ENCODE measurements around the gene ARNT2.

Gene ARNT2

GRCh38 chr15:80444680-80445251 is 40.6 kb downstream of the ARNT2 start:
- DNase-seq, result no peak

- DNase-seq, result no peak
Observed at GRCh38 chr15:80445300-80446041, 41.3 kb downstream of the ARNT2 start.

GRCh38 chr15:80447077-80447476 is 42.9 kb downstream of the ARNT2 start:
- DNase-seq, result no peak

- no peak for DNase-seq
Observed at GRCh38 chr15:80449825-80450224, 45.6 kb downstream of the ARNT2 start.

- no peak for DNase-seq
Observed at GRCh38 chr15:80450811-80451321, 46.7 kb downstream of the ARNT2 start.

- DNase-seq, result no peak
Observed at GRCh38 chr15:80452166-80452565, 48.0 kb downstream of the ARNT2 start.

- DNase-seq, result no peak
Observed at GRCh38 chr15:80455051-80455648, 51.0 kb downstream of the ARNT2 start.

GRCh38 chr15:80455668-80456442 is 51.7 kb downstream of the ARNT2 start:
- DNase-seq, result peak; percentile 39

GRCh38 chr15:80456517-80457492 is 52.6 kb downstream of the ARNT2 start:
- no peak for DNase-seq

- DNase-seq, result no peak
Observed at GRCh38 chr15:80457896-80458295, 53.7 kb downstream of the ARNT2 start.

- DNase-seq, result no peak
Observed at GRCh38 chr15:80458580-80458979, 54.4 kb downstream of the ARNT2 start.

GRCh38 chr15:80459380-80459779 is 55.2 kb downstream of the ARNT2 start:
- no peak for DNase-seq

GRCh38 chr15:80459818-80460217 is 55.6 kb downstream of the ARNT2 start:
- no peak for DNase-seq

GRCh38 chr15:80461356-80462095 is 57.3 kb downstream of the ARNT2 start:
- DNase-seq, result no peak

GRCh38 chr15:80462111-80462510 is 57.9 kb downstream of the ARNT2 start:
- DNase-seq, result no peak

- no peak for DNase-seq
Observed at GRCh38 chr15:80462836-80463512, 58.8 kb downstream of the ARNT2 start.

- no peak for DNase-seq
Observed at GRCh38 chr15:80464951-80465625, 60.9 kb downstream of the ARNT2 start.

- DNase-seq, result no peak
Observed at GRCh38 chr15:80465626-80466005, 61.4 kb downstream of the ARNT2 start.

- no peak for DNase-seq
Observed at GRCh38 chr15:80466543-80466942, 62.4 kb downstream of the ARNT2 start.

GRCh38 chr15:80467311-80467714 is 63.1 kb downstream of the ARNT2 start:
- DNase-seq, result no peak
